ENCODE data around the gene SLC7A1.

The SLC7A1 gene

GRCh38 chr13:29532821-29533220 lies 62.7 kb downstream of the SLC7A1 start:
- Histone ChIP-seq H3K27me3 (ENCODE audit: control insufficient read depth, insufficient read depth, low read length, poor library complexity, severe bottlenecking) (no peaks in the 10 kb centered on the region), H3K36me3 (ENCODE audit: control insufficient read depth, insufficient read depth, low read length) (peaks cover 5% of the 10 kb centered on the region), H3K9me3 (ENCODE audit: control insufficient read depth, low read length) (no peaks in the 10 kb centered on the region), H3K4me1 (ENCODE audit: control insufficient read depth, insufficient read depth, low read length) (peaks cover 4% of the 10 kb centered on the region), H3K4me3 (ENCODE audit: insufficient read depth, low read depth, low read length) (no peak overlapping the region), H3K27ac (ENCODE audit: insufficient read depth, low read depth, low read length, poor library complexity, severe bottlenecking) (no peak overlapping the region)
- 91 to 92% methylated on average over 17 of the region's 17 CpGs for WGBS, 2 experiments

DNA sequence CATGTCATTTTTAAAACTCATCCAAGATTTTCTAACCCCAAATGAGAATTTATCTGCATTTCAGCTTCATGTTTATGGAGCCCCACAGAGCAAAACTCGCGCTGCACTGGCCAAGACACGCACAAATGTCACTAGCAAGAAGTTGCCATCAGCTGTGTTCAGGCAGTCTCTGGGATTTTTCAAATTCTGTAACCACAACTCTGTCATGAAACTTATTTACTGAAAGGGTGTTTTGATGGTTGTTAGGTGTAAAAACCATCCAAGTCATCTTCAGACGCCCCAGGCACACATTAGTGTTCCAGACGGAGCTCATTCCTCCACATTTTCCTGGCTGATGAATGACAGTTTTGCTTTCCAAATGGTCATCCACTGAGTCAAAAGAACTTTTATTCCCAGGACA lies 63.4 kb downstream of the SLC7A1 start:
- H3K9me3 ChIP-seq (ENCODE audit: control insufficient read depth, low read length): no peaks in the 10 kb centered on the region
- peaks cover 5% of the 10 kb centered on the region for H3K36me3 ChIP-seq (ENCODE audit: control insufficient read depth, insufficient read depth, low read length)
- H3K4me3 ChIP-seq (ENCODE audit: insufficient read depth, low read depth, low read length): no peak overlapping the region
- peaks cover 4% of the 10 kb centered on the region for H3K4me1 ChIP-seq (ENCODE audit: control insufficient read depth, insufficient read depth, low read length)
- no peaks in the 10 kb centered on the region for H3K27me3 ChIP-seq (ENCODE audit: control insufficient read depth, insufficient read depth, low read length, poor library complexity, severe bottlenecking)
- 95 to 96% methylated on average over 5 of the region's 5 CpGs for WGBS, 2 experiments
- no peak overlapping the region for H3K27ac ChIP-seq (ENCODE audit: insufficient read depth, low read depth, low read length, poor library complexity, severe bottlenecking)

GRCh38 chr13:29530901-29531300 lies 64.6 kb downstream of the SLC7A1 start:
- no peaks in the 10 kb centered on the region for H3K9me3 ChIP-seq (ENCODE audit: control insufficient read depth, low read length)
- no peak overlapping the region for H3K27ac ChIP-seq (ENCODE audit: insufficient read depth, low read depth, low read length, poor library complexity, severe bottlenecking)
- H3K27me3 ChIP-seq (ENCODE audit: control insufficient read depth, insufficient read depth, low read length, poor library complexity, severe bottlenecking): no peaks in the 10 kb centered on the region
- WGBS, 2 experiments: 96% methylated on average over 5 of the region's 5 CpGs
- no peak overlapping the region for H3K4me3 ChIP-seq (ENCODE audit: insufficient read depth, low read depth, low read length)
- H3K4me1 ChIP-seq (ENCODE audit: control insufficient read depth, insufficient read depth, low read length): peaks cover 4% of the 10 kb centered on the region
- H3K36me3 ChIP-seq (ENCODE audit: control insufficient read depth, insufficient read depth, low read length): peaks cover 5% of the 10 kb centered on the region

- no peaks in the 10 kb centered on the region for H3K9me3 ChIP-seq (ENCODE audit: control insufficient read depth, low read length)
- H3K4me1 ChIP-seq (ENCODE audit: control insufficient read depth, insufficient read depth, low read length): peaks cover 4% of the 10 kb centered on the region
- 93 to 96% methylated on average over 5 of the region's 5 CpGs for WGBS, 2 experiments
- no peak overlapping the region for H3K4me3 ChIP-seq (ENCODE audit: insufficient read depth, low read depth, low read length)
- peaks cover 5% of the 10 kb centered on the region for H3K36me3 ChIP-seq (ENCODE audit: control insufficient read depth, insufficient read depth, low read length)
- no peaks in the 10 kb centered on the region for H3K27me3 ChIP-seq (ENCODE audit: control insufficient read depth, insufficient read depth, low read length, poor library complexity, severe bottlenecking)
- no peak overlapping the region for H3K27ac ChIP-seq (ENCODE audit: insufficient read depth, low read depth, low read length, poor library complexity, severe bottlenecking)
These were observed 65.7 kb downstream of the SLC7A1 start for GRCh38 chr13:29529754-29530153.

GRCh38 chr13:29527916-29528315 lies 67.6 kb downstream of the SLC7A1 start:
- Histone ChIP-seq H3K4me3 (ENCODE audit: insufficient read depth, low read depth, low read length) (no peak overlapping the region), H3K9me3 (ENCODE audit: control insufficient read depth, low read length) (no peaks in the 10 kb centered on the region), H3K27ac (ENCODE audit: insufficient read depth, low read depth, low read length, poor library complexity, severe bottlenecking) (no peak overlapping the region), H3K4me1 (ENCODE audit: control insufficient read depth, insufficient read depth, low read length) (no peaks in the 10 kb centered on the region), H3K36me3 (ENCODE audit: control insufficient read depth, insufficient read depth, low read length) (peaks cover 5% of the 10 kb centered on the region), H3K27me3 (ENCODE audit: control insufficient read depth, insufficient read depth, low read length, poor library complexity, severe bottlenecking) (no peaks in the 10 kb centered on the region)
- 95 to 96% methylated on average over 5 of the region's 5 CpGs for WGBS, 2 experiments

DNA sequence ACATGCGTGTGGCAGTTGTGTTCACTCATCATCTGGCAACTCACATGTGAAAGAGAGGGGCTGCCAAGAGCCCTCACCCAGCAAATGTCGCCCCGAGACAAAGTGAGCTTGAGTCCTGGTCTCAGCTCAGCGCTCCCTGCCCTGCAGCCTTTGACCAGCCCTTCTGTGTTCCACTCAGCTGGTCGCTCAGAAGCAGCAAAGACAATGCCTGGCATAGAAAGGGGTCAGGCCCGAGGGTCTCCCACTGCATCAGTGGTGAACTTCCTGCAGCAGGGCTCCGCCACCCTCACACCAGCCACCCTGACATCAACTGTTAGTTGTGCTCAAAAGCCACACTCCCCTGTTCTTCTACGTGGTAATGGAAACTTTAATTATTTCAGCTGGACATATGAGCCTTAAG lies 68.0 kb downstream of the SLC7A1 start:
- Histone ChIP-seq H3K4me3 (ENCODE audit: insufficient read depth, low read depth, low read length) (no peak overlapping the region), H3K27me3 (ENCODE audit: control insufficient read depth, insufficient read depth, low read length, poor library complexity, severe bottlenecking) (no peaks in the 10 kb centered on the region), H3K4me1 (ENCODE audit: control insufficient read depth, insufficient read depth, low read length) (no peaks in the 10 kb centered on the region), H3K36me3 (ENCODE audit: control insufficient read depth, insufficient read depth, low read length) (peaks cover 5% of the 10 kb centered on the region), H3K27ac (ENCODE audit: insufficient read depth, low read depth, low read length, poor library complexity, severe bottlenecking) (no peak overlapping the region), H3K9me3 (ENCODE audit: control insufficient read depth, low read length) (no peaks in the 10 kb centered on the region)
- WGBS, 2 experiments: 89 to 91% methylated on average over 8 of the region's 8 CpGs

DNA sequence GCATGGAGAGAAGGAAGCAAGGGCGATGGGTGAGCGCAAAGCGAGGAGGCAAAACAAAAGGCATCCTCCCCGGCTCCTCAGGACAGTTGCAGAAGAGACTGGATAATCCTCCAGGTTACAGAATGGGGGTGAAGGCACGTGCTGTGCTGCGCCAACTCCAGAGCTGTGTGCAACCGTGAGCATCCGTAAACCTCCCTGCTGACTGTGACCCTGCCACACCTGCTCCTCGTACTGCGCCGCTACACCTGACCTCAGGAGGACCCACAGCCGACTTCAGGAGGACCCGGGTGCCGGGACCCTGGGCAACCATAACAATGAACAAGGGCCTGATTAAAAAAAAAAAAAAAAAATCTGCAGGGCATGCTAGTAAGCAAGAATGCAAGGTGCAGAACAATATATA lies 68.7 kb downstream of the SLC7A1 start:
- no peak overlapping the region for H3K4me3 ChIP-seq (ENCODE audit: insufficient read depth, low read depth, low read length)
- no peaks in the 10 kb centered on the region for H3K9me3 ChIP-seq (ENCODE audit: control insufficient read depth, low read length)
- WGBS, 2 experiments: 94% methylated on average over 14 of the region's 14 CpGs
- H3K4me1 ChIP-seq (ENCODE audit: control insufficient read depth, insufficient read depth, low read length): no peaks in the 10 kb centered on the region
- peaks cover 5% of the 10 kb centered on the region for H3K36me3 ChIP-seq (ENCODE audit: control insufficient read depth, insufficient read depth, low read length)
- no peaks in the 10 kb centered on the region for H3K27me3 ChIP-seq (ENCODE audit: control insufficient read depth, insufficient read depth, low read length, poor library complexity, severe bottlenecking)
- no peak overlapping the region for H3K27ac ChIP-seq (ENCODE audit: insufficient read depth, low read depth, low read length, poor library complexity, severe bottlenecking)

DNA sequence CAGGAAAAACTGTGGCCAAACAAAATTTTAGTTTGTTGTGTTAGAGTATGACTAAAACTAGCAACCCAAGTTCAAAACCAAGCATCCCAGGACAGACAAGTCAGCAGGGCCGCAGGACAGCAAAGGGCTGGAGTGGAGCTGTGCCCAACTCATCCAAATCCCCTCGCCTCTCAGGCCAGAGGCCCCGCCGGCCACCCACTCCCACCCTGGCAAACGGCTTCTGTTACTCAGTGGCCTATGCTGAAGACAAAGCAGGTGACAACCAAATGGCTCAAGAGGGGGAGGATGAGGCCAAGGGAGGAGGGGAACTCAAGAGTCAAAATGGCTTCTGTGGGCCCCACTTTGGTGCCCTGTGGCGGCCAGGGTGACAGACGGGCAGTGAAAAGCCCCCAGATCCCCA lies 69.7 kb downstream of the SLC7A1 start:
- Histone ChIP-seq H3K36me3 (ENCODE audit: control insufficient read depth, insufficient read depth, low read length) (peaks cover 5% of the 10 kb centered on the region), H3K4me1 (ENCODE audit: control insufficient read depth, insufficient read depth, low read length) (no peaks in the 10 kb centered on the region), H3K9me3 (ENCODE audit: control insufficient read depth, low read length) (no peaks in the 10 kb centered on the region), H3K4me3 (ENCODE audit: insufficient read depth, low read depth, low read length) (no peak overlapping the region), H3K27ac (ENCODE audit: insufficient read depth, low read depth, low read length, poor library complexity, severe bottlenecking) (no peak overlapping the region), H3K27me3 (ENCODE audit: control insufficient read depth, insufficient read depth, low read length, poor library complexity, severe bottlenecking) (no peaks in the 10 kb centered on the region)
- WGBS, 2 experiments: 94% methylated on average over 7 of the region's 7 CpGs

- Histone ChIP-seq H3K27me3 (ENCODE audit: control insufficient read depth, insufficient read depth, low read length, poor library complexity, severe bottlenecking) (no peaks in the 10 kb centered on the region), H3K4me1 (ENCODE audit: control insufficient read depth, insufficient read depth, low read length) (no peaks in the 10 kb centered on the region), H3K4me3 (ENCODE audit: insufficient read depth, low read depth, low read length) (no peak overlapping the region), H3K27ac (ENCODE audit: insufficient read depth, low read depth, low read length, poor library complexity, severe bottlenecking) (no peak overlapping the region), H3K9me3 (ENCODE audit: control insufficient read depth, low read length) (no peaks in the 10 kb centered on the region), H3K36me3 (ENCODE audit: control insufficient read depth, insufficient read depth, low read length) (peaks cover 5% of the 10 kb centered on the region)
- WGBS, 2 experiments: 95 to 97% methylated on average over 9 of the region's 9 CpGs
These were observed 70.8 kb downstream of the SLC7A1 start for GRCh38 chr13:29524641-29525040.

- Histone ChIP-seq H3K4me1 (ENCODE audit: control insufficient read depth, insufficient read depth, low read length) (no peaks in the 10 kb centered on the region), H3K36me3 (ENCODE audit: control insufficient read depth, insufficient read depth, low read length) (peaks cover 8% of the 10 kb centered on the region), H3K27me3 (ENCODE audit: control insufficient read depth, insufficient read depth, low read length, poor library complexity, severe bottlenecking) (no peaks in the 10 kb centered on the region), H3K27ac (ENCODE audit: insufficient read depth, low read depth, low read length, poor library complexity, severe bottlenecking) (no peak overlapping the region), H3K4me3 (ENCODE audit: insufficient read depth, low read depth, low read length) (no peak overlapping the region), H3K9me3 (ENCODE audit: control insufficient read depth, low read length) (no peaks in the 10 kb centered on the region)
- WGBS, 2 experiments: 93 to 94% methylated on average over 17 of the region's 17 CpGs
These were observed 71.3 kb downstream of the SLC7A1 start for GRCh38 chr13:29524176-29524575.
